ENCODE results near the gene NUP107.

- TF ChIP-seq POLR2A (IDR thresholded peaks at IDR 0.05), result no peak
- TF ChIP-seq, protein P1, sequence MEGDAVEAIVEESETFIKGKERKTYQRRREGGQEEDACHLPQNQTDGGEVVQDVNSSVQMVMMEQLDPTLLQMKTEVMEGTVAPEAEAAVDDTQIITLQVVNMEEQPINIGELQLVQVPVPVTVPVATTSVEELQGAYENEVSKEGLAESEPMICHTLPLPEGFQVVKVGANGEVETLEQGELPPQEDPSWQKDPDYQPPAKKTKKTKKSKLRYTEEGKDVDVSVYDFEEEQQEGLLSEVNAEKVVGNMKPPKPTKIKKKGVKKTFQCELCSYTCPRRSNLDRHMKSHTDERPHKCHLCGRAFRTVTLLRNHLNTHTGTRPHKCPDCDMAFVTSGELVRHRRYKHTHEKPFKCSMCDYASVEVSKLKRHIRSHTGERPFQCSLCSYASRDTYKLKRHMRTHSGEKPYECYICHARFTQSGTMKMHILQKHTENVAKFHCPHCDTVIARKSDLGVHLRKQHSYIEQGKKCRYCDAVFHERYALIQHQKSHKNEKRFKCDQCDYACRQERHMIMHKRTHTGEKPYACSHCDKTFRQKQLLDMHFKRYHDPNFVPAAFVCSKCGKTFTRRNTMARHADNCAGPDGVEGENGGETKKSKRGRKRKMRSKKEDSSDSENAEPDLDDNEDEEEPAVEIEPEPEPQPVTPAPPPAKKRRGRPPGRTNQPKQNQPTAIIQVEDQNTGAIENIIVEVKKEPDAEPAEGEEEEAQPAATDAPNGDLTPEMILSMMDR (IDR thresholded peaks at IDR 0.05), result no peak
- TF ChIP-seq EP300 (IDR thresholded peaks at IDR 0.05), result no peak
Measured at GRCh38 chr12:68699486-68699885, 12.7 kb downstream of the NUP107 start.
